Measurements from ENCODE around the gene HSF5.

DNA sequence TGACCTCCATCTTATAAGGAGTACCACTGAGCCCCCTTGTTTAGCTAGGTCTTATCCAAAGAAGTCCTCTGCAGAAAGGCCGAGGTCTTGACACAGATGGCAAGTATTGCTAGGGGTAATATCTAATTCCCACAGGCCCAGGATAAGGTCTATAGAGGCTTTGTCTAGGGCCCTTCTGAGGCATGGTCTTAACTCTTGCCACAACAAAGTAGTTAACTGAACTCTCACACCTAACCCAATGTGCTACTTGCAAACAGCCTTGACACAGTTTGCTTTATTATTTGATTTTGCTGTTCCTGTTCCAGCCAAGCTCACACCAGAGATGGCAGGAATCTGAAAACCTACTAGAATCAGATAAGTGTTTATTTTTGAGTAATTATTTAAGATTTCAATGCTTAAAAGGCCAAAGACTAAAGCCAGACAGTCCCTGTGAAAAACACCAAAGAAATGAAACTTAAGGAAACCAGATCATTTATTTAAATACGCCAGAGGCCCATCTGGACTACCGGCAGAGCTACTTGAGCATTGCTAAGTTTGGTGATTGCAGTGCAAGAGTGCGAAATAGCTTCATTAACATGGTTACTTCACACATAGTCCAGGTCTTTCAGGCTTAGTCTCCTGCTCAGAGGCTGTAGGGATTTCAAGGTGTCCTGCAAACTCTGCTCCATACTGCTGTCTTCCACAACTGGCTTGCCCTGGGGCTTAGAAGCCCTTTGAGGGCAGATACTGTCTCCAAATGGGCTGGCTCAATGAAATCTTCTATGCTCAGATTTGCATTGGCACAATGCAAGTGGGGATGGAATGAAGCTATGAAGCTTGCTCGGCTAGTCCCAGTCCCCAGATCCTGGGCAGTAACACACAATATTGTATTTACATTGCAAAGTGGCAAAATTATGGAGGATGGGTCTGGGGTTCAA is 107.7 kb downstream of the HSF5 start:
- no peak for TF ChIP-seq POLR2A (IDR thresholded peaks at IDR 0.05)
- TF ChIP-seq, protein P1, sequence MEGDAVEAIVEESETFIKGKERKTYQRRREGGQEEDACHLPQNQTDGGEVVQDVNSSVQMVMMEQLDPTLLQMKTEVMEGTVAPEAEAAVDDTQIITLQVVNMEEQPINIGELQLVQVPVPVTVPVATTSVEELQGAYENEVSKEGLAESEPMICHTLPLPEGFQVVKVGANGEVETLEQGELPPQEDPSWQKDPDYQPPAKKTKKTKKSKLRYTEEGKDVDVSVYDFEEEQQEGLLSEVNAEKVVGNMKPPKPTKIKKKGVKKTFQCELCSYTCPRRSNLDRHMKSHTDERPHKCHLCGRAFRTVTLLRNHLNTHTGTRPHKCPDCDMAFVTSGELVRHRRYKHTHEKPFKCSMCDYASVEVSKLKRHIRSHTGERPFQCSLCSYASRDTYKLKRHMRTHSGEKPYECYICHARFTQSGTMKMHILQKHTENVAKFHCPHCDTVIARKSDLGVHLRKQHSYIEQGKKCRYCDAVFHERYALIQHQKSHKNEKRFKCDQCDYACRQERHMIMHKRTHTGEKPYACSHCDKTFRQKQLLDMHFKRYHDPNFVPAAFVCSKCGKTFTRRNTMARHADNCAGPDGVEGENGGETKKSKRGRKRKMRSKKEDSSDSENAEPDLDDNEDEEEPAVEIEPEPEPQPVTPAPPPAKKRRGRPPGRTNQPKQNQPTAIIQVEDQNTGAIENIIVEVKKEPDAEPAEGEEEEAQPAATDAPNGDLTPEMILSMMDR (IDR thresholded peaks at IDR 0.05 in 4 of 5, conservative IDR thresholded peaks at IDR 0.05 in 1 of 5), result no peak
